ENCODE data around the gene LRRC56.
"Not testable (repeated sequence)": the region's sequence is repeated elsewhere in the genome, so short reads cannot be mapped to it uniquely, and the experiment has no call there.

Gene LRRC56

GRCh38 chr11:567011-567628, 29.8 kb downstream of the LRRC56 start:
- TF ChIP-seq CTCF (IDR thresholded peaks at IDR 0.05; ENCODE audit: extremely low read depth, missing control alignments), result no peak
- DNase-seq (ENCODE audit: low spot score), result no peak

- no peak for TF ChIP-seq CTCF (IDR thresholded peaks at IDR 0.05; ENCODE audit: extremely low read depth, missing control alignments)
- no peak for DNase-seq (ENCODE audit: low spot score)
Measured at GRCh38 chr11:567629-568292, 30.4 kb downstream of the LRRC56 start.

- no peak for TF ChIP-seq CTCF (IDR thresholded peaks at IDR 0.05; ENCODE audit: extremely low read depth, missing control alignments)
- peak; percentile 99 for DNase-seq (ENCODE audit: low spot score)
Measured at GRCh38 chr11:568306-569157, 31.2 kb downstream of the LRRC56 start.

- TF ChIP-seq CTCF (IDR thresholded peaks at IDR 0.05; ENCODE audit: extremely low read depth, missing control alignments), result no peak
- no peak for DNase-seq (ENCODE audit: low spot score)
Measured at GRCh38 chr11:569158-569885, 32.0 kb downstream of the LRRC56 start.

GRCh38 chr11:571802-572185, 34.5 kb downstream of the LRRC56 start:
- DNase-seq (ENCODE audit: low spot score), result no peak
- no peak for TF ChIP-seq CTCF (IDR thresholded peaks at IDR 0.05; ENCODE audit: extremely low read depth, missing control alignments)

- DNase-seq (ENCODE audit: low spot score), result no peak
- no peak for TF ChIP-seq CTCF (IDR thresholded peaks at IDR 0.05; ENCODE audit: extremely low read depth, missing control alignments)
Measured at GRCh38 chr11:573146-573759, 35.9 kb downstream of the LRRC56 start.

- DNase-seq (ENCODE audit: low spot score), result not testable (repeated sequence)
Measured at GRCh38 chr11:574031-574570, 36.8 kb downstream of the LRRC56 start.

Data from GM20000 (cell line).